NCI-H187 treated with DMSO at 0.1 percent for 48 hours (cell line): ENCODE results near the gene GLCCI1.
"Not testable (repeated sequence)": the region's sequence is repeated elsewhere in the genome, so short reads cannot be mapped to it uniquely, and the experiment has no call there.

Source experiments
- DNase-seq: peaks from one replicate; lab custom pipeline; 2025; lab: John Stamatoyannopoulos, UW

The GLCCI1 gene

DNA sequence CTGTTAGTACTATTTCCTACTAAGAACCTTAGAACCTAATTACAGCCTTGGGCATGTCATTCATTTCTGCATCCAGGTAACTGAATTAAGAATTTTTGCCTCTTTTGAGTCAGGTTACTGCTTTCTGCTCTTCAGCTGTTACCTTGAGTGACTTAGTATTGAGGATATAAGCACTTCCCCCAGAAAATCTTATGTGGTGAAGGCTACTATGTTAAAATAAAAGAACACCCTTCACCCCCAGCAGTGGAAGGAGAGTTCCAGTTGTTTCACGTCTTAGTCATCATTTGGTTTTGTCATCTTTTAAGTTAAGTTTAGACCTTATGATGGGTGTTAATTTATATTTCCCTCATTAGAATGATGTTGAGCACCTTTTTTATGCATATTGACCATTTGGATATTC lies 82.8 kb downstream of the GLCCI1 start:
- DNase-seq: no peak

DNA sequence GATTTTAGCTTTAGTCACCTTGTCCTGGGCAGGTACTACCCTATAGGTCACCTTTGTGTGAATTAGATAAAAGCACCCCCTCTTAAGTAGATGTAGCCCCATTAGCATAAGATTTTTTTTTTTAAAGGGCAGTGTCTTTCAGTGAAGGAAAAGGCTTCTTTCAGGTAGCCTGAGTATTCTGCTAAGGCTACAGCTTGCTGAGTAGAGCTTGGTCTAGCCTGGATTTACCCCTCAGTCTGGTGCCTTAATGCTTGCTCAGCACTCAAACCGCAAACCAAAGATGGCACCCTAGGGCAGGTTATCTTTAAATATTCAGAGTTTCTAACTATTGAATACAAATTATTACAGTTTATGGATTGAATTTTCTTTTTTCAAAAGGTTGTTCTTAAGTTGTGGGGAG lies 83.4 kb downstream of the GLCCI1 start:
- no peak for DNase-seq

DNA sequence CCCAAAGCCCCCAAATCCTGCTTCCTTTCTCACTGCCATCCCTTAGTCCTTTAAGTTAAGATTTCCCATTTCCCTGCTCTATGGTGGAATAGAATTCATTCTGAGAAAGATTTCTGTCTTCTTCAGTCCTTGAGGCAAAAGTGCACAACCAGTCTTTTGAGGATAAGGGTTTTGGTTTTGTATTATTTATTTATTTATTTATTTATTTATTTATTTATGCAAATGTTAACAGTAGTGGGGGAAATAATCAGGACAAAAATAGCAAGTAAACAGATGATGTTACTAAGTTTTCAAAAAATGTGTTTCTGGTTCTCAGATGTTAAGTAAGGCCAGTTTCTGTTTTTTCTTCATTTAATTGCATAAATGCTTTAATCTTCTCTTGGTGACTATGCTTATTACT lies 84.2 kb downstream of the GLCCI1 start:
- no peak for DNase-seq

DNA sequence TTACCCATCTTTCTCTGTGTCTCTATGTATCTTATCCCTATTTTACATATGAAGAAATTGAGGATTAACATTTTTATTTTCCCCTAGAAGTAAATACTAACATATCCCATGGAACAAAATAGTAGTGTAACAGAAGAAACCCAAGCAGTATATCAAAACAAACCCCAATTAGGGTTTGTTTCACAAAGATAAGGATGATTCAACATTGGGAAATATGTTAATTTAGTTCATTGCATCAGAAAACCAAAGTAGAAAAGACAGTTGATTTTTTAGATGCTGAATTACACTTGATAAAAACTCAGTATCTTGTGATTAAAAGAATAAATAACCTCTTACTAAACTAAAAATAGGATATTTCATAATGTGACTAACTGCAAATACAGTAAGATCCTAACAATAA lies 87.8 kb downstream of the GLCCI1 start:
- DNase-seq: no peak

DNA sequence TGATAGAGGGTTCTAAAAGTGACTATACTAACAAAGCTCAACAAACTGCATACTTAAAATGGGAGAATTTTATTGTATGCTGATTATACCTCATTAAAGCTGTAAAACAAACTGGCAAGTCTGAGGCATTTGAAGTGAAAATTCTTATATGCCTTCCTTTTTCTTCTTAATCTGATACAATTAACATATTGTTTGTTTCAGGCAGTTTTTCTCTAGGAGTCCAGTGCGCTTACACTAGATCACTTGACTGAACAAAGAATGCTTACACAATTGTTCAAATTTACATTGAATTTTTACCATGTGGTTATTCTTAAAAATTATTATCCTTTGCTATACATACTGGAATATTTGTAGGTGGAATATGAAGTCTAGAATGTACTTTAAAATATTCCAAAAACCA lies 89.0 kb downstream of the GLCCI1 start:
- DNase-seq: no peak

DNA sequence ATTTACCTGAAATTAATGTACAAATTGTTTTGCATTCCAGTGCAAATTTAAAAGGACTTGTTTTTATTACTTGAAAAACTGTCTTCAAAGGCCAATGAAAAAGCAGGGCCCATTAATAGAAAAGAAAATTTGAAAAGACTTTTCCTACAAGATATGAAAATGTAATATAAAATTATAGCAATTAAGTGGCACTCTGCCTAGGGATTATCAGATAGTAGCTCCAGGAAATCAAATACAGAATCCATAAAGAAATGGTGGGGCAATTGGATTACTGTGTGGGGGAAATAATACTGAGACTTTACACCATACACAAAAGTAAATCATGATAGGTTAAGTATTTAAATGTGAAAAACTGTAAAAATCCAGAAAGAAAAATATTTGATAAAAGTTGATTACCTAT lies 89.7 kb downstream of the GLCCI1 start:
- no peak for DNase-seq

DNA sequence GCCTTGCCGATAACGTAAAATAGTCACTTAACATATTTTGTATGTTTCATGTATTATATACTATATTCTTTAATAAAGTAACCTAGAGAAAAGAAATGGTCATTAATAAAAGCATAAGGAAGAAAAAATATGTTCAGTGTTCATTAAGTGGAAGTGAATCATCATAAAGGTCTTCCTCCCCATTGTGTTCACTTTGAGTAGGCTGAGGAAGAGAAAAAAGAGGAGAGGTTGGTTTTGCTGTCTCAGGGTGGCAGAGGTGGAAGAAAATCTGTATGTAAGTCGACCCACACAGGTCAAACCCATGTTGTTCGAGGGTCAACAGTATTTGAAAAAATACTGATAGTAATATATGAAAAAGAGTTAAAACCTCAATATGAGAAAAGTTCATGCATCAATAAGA lies 90.3 kb downstream of the GLCCI1 start:
- no peak for DNase-seq

DNA sequence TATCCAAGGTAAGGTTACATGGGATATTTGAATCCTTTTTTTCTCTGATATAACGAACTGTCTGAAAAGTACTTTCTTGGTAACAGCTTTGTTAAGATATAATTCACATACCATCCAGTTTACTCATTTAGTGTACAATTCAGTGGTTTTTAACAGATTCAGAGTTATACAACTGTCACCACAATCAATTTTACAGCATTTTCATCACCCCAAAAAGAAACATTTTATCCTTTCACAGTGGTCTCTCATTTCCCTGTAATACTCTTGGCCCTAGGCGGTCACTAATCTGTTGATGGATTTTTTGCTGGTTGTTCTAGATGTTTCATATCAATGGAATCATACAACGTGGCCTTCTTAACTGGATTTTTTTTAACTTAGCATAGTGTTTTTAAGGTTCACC lies 91.6 kb downstream of the GLCCI1 start:
- no peak for DNase-seq

DNA sequence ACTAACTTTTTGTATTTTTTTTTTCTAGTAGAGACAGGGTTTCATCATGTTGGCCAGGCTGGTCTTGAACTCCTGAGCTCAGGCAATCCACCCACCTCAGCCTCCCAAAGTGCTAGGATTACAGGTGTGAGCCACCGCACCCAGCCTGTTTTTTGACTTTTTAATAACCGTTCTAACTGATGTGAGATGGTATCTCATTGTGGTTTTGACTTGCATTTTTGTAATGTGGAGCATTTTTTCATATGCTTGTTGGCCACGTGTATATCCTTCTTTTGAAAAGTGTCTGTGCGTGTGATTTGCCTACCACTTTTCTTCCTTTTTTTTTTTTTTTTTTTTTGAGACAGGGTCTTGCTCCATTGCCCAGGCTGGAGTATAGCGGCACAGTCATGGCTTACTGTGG lies 94.7 kb downstream of the GLCCI1 start:
- not testable (repeated sequence) for DNase-seq

DNA sequence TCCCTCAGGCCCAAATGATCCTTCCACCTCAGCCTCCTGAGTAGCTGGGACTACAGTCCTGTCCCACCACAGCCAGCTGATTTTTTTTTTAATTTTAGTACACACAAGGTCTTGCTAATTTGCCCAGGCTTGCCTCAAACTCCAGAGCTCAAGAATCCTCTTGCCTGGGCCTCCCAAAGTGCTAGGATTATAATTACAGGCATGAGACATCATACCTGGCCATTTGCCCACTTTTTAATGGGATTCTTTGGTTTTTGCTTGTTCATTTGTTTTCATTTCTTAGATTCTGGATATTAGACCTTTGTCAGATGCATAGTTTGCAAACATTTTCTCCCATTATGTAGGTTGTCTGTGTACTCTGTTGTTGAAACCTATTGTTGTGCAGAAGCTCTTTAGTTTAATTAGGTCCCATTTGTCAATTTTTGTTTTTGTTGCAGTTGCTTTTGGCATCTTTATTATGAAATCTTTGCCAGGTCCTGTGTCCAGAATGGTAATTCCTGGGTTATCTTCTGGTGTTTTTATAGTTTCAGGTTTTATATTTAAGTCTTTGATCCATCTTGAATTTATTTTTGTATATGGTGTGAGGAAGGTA lies 95.2 kb downstream of the GLCCI1 start:
- no peak for DNase-seq

DNA sequence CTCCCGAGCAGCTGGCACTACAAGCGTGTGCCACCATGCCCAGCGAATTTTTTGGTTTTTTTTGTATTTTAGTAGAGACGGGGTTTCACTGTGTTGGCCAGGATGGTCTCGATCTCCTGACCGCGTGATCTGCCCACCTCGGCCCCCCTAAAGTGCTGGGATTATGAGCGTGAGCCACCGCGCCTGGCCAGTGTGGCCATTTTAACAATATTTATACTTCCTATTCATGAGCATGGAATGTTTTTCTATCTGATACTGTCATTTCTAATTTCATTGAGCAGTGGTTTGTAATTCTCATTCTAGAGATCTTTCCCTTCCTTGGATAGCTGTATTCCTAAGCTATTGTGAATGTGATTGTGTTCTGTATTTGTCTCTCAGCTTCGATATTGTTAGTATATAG lies 96.2 kb downstream of the GLCCI1 start:
- DNase-seq: no peak

DNA sequence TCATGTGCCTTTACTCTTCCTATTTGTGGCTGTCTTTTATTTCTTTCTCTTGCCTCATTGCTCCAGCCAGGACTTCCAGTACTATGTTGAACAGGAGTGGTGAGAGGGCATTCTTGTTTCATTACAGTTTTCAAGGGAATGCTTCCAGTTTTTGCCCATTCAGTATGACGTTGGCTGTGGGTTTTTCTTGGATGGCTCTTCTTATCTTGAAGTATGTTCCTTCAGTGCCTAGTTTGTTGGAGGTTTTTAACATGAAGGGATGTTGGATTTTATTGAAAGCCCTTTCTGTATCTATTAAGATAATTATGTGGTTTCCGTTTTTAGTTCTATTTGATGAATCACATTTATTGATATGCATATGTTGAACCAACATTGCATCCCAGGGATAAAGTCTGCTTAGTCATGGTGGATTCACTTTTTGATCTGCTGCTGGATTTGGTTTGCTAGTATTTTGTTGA lies 96.8 kb downstream of the GLCCI1 start:
- DNase-seq: no peak

DNA sequence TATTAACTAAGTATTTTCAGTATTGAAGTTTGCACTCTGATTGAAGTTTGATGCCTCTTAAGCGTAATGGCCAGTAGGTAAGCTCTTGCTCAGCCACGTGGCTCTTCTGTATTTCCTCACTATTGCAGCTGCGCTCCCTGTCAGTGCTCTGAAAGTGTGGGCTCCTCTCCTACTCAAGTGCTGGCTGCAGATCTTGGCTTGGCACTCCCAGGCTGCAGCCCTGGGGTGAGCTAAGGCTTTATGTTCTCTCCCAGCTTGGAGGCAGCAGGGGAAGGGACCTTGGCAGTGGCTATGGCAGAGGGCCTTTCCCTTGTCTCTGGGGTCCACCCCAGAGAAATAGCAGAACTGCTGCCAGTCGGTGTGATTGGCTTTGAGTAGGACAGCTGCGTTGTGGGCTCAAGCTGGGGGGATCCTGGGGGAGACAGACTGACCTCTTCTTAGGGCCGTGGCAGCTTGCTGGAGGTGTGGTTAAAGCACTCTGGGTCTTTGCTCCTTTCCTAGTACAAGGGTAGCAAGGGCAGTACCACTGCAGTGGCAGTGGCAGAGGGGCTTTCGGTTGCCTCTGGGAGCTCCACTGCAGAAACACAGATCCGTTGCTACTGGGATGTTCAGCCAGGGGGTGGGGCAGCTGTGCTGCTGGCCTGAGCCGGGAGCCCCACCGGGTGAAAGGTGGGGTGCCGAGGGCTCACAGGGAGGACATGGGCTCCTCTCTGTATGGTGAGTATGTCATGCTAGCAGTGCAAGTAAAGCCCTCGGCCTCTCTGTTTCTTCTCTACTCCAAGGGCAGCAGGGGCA lies 100.5 kb downstream of the GLCCI1 start:
- no peak for DNase-seq

DNA sequence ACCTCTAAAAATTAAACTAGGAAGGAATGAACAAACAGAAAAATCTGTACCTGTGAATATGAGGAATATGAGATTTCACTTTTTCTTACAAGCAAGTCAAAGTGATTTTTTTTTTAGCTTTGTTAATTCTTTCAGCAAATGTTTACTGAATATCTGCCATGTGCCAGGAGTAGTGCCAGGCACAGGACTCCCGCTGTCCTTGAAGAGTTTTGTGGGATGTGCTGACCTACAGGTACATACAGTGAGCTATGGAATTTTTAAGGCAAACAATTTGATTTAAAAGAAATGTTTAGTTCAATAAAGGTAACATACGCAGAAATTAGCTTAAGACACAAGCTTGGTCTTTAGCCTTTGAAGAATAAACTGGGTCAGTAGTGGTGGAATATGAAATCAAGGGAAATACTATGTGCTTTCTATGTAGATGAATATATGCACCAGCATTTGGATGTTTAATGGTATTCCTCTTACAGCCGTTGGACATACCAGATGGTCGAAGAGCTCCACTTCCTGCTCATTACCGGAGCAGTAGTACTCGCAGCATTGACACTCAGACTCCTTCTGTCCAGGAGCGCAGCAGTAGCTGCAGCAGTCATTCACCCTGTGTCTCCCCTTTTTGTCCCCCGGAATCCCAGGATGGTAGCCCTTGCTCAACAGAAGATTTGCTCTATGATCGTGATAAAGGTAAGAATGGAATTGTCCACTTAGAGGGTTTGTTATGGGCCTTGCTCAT lies 102.0 kb downstream of the GLCCI1 start:
- no peak for DNase-seq

DNA sequence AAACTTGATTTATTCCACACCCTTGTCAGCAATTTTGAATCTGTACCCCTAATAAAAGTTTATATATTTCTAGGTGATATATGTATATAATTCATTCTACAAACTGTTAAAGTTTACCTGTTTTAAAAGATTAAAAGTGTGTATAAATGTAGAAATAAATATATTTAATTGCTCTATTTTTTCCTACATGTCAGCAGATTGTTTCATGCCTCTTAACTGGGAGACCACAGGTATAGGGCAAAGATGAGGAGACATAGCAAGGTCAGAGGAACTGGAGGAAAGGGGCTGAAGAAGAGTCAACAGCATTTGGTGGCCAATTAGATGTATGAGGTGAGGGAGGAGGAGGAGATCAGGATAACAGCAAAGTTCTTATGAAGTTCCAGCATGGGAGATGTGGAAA lies 109.8 kb downstream of the GLCCI1 start:
- no peak for DNase-seq

DNA sequence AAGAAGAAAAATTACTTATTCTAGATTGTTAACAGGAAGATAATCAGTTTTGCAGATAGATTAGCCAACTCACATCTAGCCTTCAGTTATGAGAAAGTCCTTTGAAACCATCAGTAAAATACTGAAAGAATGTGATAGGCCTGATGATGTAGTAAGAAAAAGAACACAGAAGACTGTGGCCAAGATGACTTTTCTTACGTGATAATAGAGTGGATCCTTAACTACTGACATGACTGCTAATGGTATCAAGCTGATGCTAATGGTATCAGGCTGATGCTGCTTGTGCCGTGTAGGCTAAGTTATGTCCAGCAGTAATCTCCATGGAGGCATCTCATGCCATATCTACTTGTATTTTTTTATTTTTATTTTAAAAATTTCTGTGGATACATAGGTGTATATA lies 114.2 kb downstream of the GLCCI1 start:
- no peak for DNase-seq

DNA sequence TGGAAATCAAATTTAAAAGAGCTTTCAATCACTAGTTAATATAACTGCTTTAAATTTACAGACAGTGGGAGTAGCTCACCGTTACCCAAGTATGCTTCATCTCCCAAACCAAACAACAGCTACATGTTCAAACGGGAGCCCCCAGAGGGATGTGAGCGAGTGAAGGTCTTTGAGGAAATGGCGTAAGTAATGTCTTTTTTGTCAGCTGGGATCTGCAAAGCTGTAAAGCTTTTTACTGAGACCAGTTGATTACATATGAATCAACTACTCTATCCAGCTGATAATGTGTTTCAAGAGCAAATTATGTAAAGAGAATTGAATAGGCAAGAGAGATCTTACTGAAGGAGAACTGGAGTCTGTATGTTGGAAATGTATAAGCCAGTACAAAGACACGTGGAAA lies 116.2 kb downstream of the GLCCI1 start:
- DNase-seq: peak; percentile 3

DNA sequence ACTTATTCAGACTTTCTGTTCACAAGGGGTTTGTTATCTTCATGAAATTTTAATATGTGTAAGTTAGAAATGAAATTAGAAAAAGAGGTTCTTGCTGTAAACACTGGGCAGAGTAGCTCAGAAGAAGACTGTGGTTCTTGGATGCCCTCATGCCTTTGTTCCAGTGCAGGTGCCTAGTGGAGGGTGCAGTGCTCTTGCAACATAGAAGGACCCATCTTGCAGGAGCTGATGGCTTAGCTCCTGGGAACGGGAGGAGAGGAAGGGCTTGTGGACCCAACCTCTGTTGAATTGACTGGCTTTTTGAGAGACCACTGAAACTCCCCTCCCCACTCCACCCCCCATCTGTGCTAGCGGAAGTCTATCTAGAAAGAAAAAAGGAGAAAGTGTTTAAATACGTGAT lies 116.8 kb downstream of the GLCCI1 start:
- DNase-seq: no peak

DNA sequence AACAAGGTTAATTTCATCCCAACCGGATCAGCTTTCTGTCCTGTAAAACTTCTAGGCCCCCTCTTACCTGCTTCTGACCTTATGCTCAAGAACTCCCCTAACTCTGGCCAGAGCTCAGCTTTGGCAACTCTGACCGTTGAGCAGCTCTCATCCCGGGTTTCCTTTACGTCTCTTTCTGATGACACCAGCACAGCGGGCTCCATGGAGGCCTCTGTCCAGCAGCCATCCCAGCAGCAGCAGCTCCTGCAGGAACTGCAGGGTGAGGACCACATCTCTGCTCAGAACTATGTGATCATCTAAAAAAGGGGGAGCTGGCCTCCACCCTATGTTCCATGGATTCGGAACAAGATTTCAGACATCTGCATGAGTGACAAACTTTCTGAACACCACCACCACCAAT lies 117.6 kb downstream of the GLCCI1 start:
- DNase-seq: no peak

DNA sequence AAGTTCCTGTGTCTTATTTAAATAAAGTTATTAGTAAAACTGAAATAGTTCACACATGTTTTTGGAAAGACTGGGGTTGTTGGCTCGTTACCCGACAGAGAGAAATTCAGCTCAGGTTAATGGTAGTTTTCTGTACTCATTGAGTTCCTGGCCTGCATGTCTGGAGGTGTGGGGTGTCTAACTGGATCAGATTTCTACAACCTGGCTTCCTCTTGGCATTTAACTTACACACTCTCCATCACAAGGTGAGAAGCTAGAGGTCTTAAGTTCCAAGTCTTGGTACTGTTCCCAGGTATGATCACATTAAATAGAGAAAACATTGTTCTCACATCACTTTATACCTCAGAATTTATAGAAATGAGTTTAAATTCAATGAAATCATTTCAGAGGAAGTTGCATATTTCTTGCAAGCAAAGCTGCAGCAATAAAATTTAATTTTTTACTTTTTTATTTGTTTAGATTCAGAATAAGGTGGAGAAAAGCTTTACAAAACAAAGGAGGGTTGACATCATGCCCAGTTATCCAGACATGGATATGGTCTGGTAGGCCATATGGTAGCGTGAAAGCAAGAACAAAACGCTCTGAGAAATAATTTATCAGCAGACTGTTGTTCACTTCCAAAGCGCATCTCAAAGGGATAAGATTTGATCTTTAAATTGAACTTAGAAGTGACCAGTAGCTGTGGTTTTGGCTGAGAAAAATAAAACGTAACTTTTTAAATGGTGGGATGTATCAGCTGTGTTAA lies 120.6 kb downstream of the GLCCI1 start:
- no peak for DNase-seq

DNA sequence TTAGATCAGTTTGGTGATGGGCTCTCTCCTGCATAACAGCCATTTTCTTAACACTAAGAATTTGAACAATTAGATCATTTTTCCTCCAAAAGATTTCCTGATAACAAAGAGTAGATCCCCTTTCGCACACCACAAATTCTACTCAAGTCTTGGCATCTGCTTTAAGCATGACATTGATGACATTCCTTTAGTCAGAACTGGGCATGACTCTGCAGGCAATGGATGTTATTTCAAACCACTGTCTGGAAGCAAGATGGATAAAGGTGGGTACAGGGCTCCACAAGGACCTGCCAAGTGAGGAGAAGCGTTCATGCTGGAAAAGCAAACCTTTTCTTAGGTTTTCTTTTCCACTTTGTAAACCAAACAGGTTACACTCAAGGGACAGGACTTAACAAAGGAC lies 123.5 kb downstream of the GLCCI1 start:
- no peak for DNase-seq
